DOHH2 (cell line): Measurements from ENCODE around the gene CUBN.

Source experiments
- H3F3A ChIP-seq: fragments of 200-600 bp; sonication (generic), shearing (Covaris generic); 2 replicates; pipeline ENCODE4 v1.6.0; 2016; ENCODE audit warnings: antibody characterized with exemption, mild to moderate bottlenecking; ENCODE audit not compliant: control insufficient read depth, insufficient read depth
- H3K27ac ChIP-seq: fragments of 200-600 bp; sonication (generic); 2 replicates; pipeline ENCODE4 v1.5.1; 2014; ENCODE audit warnings: low read depth, mild to moderate bottlenecking, low read length, moderate library complexity
- H3K27me3 ChIP-seq: fragments of 200-600 bp; sonication (generic); 2 replicates; pipeline ENCODE4 v1.6.1; 2014; ENCODE audit warnings: mild to moderate bottlenecking, low read length, mixed read lengths; ENCODE audit not compliant: control insufficient read depth
- H3K36me3 ChIP-seq: fragments of 200-600 bp; sonication (generic); 2 replicates; pipeline ENCODE4 v1.6.1; 2014; ENCODE audit warnings: mild to moderate bottlenecking, low read length, moderate library complexity, mixed read lengths; ENCODE audit not compliant: control insufficient read depth
- H3K4me1 ChIP-seq: fragments of 200-600 bp; sonication (generic); 2 replicates; pipeline ENCODE4 v1.6.1; 2014; ENCODE audit warnings: mild to moderate bottlenecking, low read length, mixed read lengths; ENCODE audit not compliant: control insufficient read depth
- H3K4me2 ChIP-seq: fragments of 200-600 bp; sonication (generic); 2 replicates; pipeline ENCODE4 v1.6.0; 2014; ENCODE audit warnings: mild to moderate bottlenecking, low read length, moderate library complexity
- H3K4me3 ChIP-seq: fragments of 200-600 bp; sonication (generic); 2 replicates; pipeline ENCODE4 v1.5.1; 2014; ENCODE audit warnings: mild to moderate bottlenecking, low read length, mixed read lengths
- H3K79me2 ChIP-seq: fragments of 200-600 bp; sonication (generic); 2 replicates; pipeline ENCODE4 v1.6.1; 2014; ENCODE audit warnings: mild to moderate bottlenecking, low read length, mixed read lengths; ENCODE audit not compliant: control insufficient read depth
- H3K9me2 ChIP-seq: fragments of 200-600 bp; sonication (generic); replicated peaks from 2 replicates; pipeline ENCODE4 v1.6.1; 2014; ENCODE audit warnings: mild to moderate bottlenecking, low read length, mixed read lengths; ENCODE audit not compliant: control insufficient read depth
- H3K9me3 ChIP-seq: fragments of 200-600 bp; sonication (generic); 2 replicates; pipeline ENCODE4 v1.6.1; 2014; ENCODE audit warnings: antibody characterized with exemption, low read length, mixed read lengths; ENCODE audit not compliant: control insufficient read depth, insufficient read depth
- H4K20me1 ChIP-seq: fragments of 200-600 bp; sonication (generic); 2 replicates; pipeline ENCODE4 v1.6.0; 2014; ENCODE audit warnings: low read depth, mild to moderate bottlenecking, antibody characterized with exemption, low read length, moderate library complexity; ENCODE audit not compliant: control insufficient read depth, insufficient read depth
- CTCF ChIP-seq: fragments of 200-600 bp; sonication (generic); IDR thresholded peaks from one replicate; pipeline ENCODE4 v1.5.1; 2014; ENCODE audit warnings: antibody characterized with exemption, mild to moderate bottlenecking, low read depth, low read length; ENCODE audit not compliant: poor library complexity, severe bottlenecking
- EZH2phosphoT487 ChIP-seq: fragments of 200-600 bp; sonication (generic); IDR thresholded peaks from 2 replicates; pipeline ENCODE4 v1.6.1; 2017; ENCODE audit warnings: borderline replicate concordance, mild to moderate bottlenecking, antibody characterized with exemption, low read length, moderate library complexity, mixed read lengths

The CUBN gene

GRCh38 chr10:17153321-17153720, 23.7 kb upstream of the CUBN start:
- no peak for TF ChIP-seq EZH2phosphoT487
- no peak for TF ChIP-seq CTCF
- no peaks in the 10 kb centered on the region for H4K20me1 ChIP-seq
- H3K4me1 ChIP-seq, result no peaks in the 10 kb centered on the region
- no peak overlapping the region for H3K4me3 ChIP-seq
- H3K4me2 ChIP-seq, result no peak overlapping the region
- H3K9me3 ChIP-seq, result no peaks in the 10 kb centered on the region
- H3K36me3 ChIP-seq, result no peaks in the 10 kb centered on the region
- H3K27ac ChIP-seq, result no peak overlapping the region
- H3K27me3 ChIP-seq, result no peaks in the 10 kb centered on the region
- no peaks in the 10 kb centered on the region for H3K9me2 ChIP-seq
- H3F3A ChIP-seq, result no peaks in the 10 kb centered on the region
- H3K79me2 ChIP-seq, result no peaks in the 10 kb centered on the region

GRCh38 chr10:17151716-17152115, 22.1 kb upstream of the CUBN start:
- H4K20me1 ChIP-seq, result no peaks in the 10 kb centered on the region
- H3K79me2 ChIP-seq, result no peaks in the 10 kb centered on the region
- no peaks in the 10 kb centered on the region for H3K36me3 ChIP-seq
- TF ChIP-seq CTCF (no peak), EZH2phosphoT487 (no peak)
- no peak overlapping the region for H3K4me3 ChIP-seq
- H3F3A ChIP-seq, result no peaks in the 10 kb centered on the region
- H3K4me1 ChIP-seq, result no peaks in the 10 kb centered on the region
- no peaks in the 10 kb centered on the region for H3K9me3 ChIP-seq
- H3K27me3 ChIP-seq, result no peaks in the 10 kb centered on the region
- no peak overlapping the region for H3K4me2 ChIP-seq
- H3K27ac ChIP-seq, result no peak overlapping the region
- H3K9me2 ChIP-seq, result no peaks in the 10 kb centered on the region

GRCh38 chr10:17147884-17148489, 18.4 kb upstream of the CUBN start:
- TF ChIP-seq CTCF (no peak), EZH2phosphoT487 (no peak)
- Histone ChIP-seq H3F3A (no peaks in the 10 kb centered on the region), H3K9me3 (no peaks in the 10 kb centered on the region), H3K27ac (no peak overlapping the region), H3K79me2 (no peaks in the 10 kb centered on the region), H3K9me2 (no peaks in the 10 kb centered on the region), H3K36me3 (no peaks in the 10 kb centered on the region), H3K4me1 (no peaks in the 10 kb centered on the region), H3K4me3 (no peak overlapping the region), H3K27me3 (no peaks in the 10 kb centered on the region), H3K4me2 (no peak overlapping the region), H4K20me1 (no peaks in the 10 kb centered on the region)
